Measurements from ENCODE around the gene FYB1. TPM values are rescaled to one million over a fixed set of nuclear protein-coding genes. Genes with fewer than 3 reads are reported as not detected.

Gene FYB1
- total RNA-seq, 2 experiments from 2014 or later, result 0.16 TPM; not detected in 1

GRCh38 chr5:39220280-39221030 lies 1.1 kb upstream of the FYB1 start:
- H3K36me3 ChIP-seq (ENCODE audit: insufficient read depth, low read length), result no peaks in the 10 kb centered on the region
- no peak overlapping the region for H2AFZ ChIP-seq (ENCODE audit: low read length)
- H4K20me1 ChIP-seq (ENCODE audit: insufficient read depth, low read length), result no peaks in the 10 kb centered on the region
- no peaks in the 10 kb centered on the region for H3K4me1 ChIP-seq (ENCODE audit: insufficient read depth, low read length, poor library complexity, severe bottlenecking)
- intact Hi-C loops (cut with micrococcal nuclease; ENCODE audit: unreplicated experiment), result no loop called here
- no TSS peak for BruUV-seq (replicated peaks)
- DNase-seq (ENCODE audit: low spot score), result no peak
- no peak for TF ChIP-seq EZH2phosphoT487 (IDR thresholded peaks at IDR 0.05; ENCODE audit: borderline replicate concordance, low read depth, low read length)
- no peak for TF ChIP-seq CTCF (conservative IDR thresholded peaks at IDR 0.05; ENCODE audit: low read length)
- no peaks in the 10 kb centered on the region for H3K9me2 ChIP-seq (ENCODE audit: insufficient read depth, low read length)
- no peak overlapping the region for H3K4me2 ChIP-seq (ENCODE audit: low read length)
- H3K27ac ChIP-seq (ENCODE audit: low read depth, low read length, poor library complexity, severe bottlenecking), result no peak overlapping the region
- H3K4me3 ChIP-seq (ENCODE audit: low read depth, low read length, poor library complexity, severe bottlenecking), result no peak overlapping the region
- H3K79me2 ChIP-seq (ENCODE audit: insufficient read depth, low read depth, low read length), result no peaks in the 10 kb centered on the region
- H3K9me3 ChIP-seq (ENCODE audit: low read length), result no peaks in the 10 kb centered on the region
- ChIA-PET CTCF (ENCODE audit: unreplicated experiment) (no interaction called here), POLR2A (interaction anchor here (0.7 kb wide), 1 partner anchor 53 kb away, joined by 3 read pairs; no protein-coding TSS in a partner anchor)

- Histone ChIP-seq H3K9me3 (ENCODE audit: low read length) (no peaks in the 10 kb centered on the region), H3K36me3 (ENCODE audit: insufficient read depth, low read length) (no peaks in the 10 kb centered on the region), H3K4me3 (ENCODE audit: low read depth, low read length, poor library complexity, severe bottlenecking) (no peak overlapping the region), H3K27ac (ENCODE audit: low read depth, low read length, poor library complexity, severe bottlenecking) (no peak overlapping the region), H2AFZ (ENCODE audit: low read length) (no peak overlapping the region), H3K4me1 (ENCODE audit: insufficient read depth, low read length, poor library complexity, severe bottlenecking) (no peaks in the 10 kb centered on the region), H3K4me2 (ENCODE audit: low read length) (no peak overlapping the region), H3K9me2 (ENCODE audit: insufficient read depth, low read length) (no peaks in the 10 kb centered on the region), H4K20me1 (ENCODE audit: insufficient read depth, low read length) (no peaks in the 10 kb centered on the region), H3K79me2 (ENCODE audit: insufficient read depth, low read depth, low read length) (no peaks in the 10 kb centered on the region)
- TF ChIP-seq CTCF (conservative IDR thresholded peaks at IDR 0.05; ENCODE audit: low read length) (no peak), EZH2phosphoT487 (IDR thresholded peaks at IDR 0.05; ENCODE audit: borderline replicate concordance, low read depth, low read length) (no peak)
- ChIA-PET POLR2A (no interaction called here), CTCF (ENCODE audit: unreplicated experiment) (interaction anchor here (1.1 kb wide), 1 partner anchor 158 kb away, joined by 3 read pairs; no protein-coding TSS in a partner anchor)
- intact Hi-C loops (cut with micrococcal nuclease; ENCODE audit: unreplicated experiment), result loop anchor here (1.0 to 10.0 kb wide), 3 partner anchors 66 to 329 kb away; no protein-coding TSS in a partner anchor
- DNase-seq (ENCODE audit: low spot score), result no peak
- no TSS peak for BruUV-seq (replicated peaks)
Observed at GRCh38 chr5:39218482-39219402, 621 bp downstream of the FYB1 start.
